GM12892 (cell line): ENCODE data around the gene MEST.

Experiments used
- POLR2A ChIP-seq: IDR thresholded peaks from 2 replicates; pipeline ENCODE4 v1.6.1; 2011; ENCODE audit warnings: low read depth, low read length, control low read depth
- POLR2AphosphoS5 ChIP-seq: IDR thresholded peaks from 2 replicates; pipeline ENCODE4 v1.6.1; 2011; ENCODE audit warnings: low read depth, low read length, control low read depth
- TAF1 ChIP-seq: IDR thresholded peaks from 2 replicates; pipeline ENCODE4 v1.6.1; 2011; ENCODE audit warnings: low read depth, mild to moderate bottlenecking, control low read depth, low read length, borderline replicate concordance

DNA sequence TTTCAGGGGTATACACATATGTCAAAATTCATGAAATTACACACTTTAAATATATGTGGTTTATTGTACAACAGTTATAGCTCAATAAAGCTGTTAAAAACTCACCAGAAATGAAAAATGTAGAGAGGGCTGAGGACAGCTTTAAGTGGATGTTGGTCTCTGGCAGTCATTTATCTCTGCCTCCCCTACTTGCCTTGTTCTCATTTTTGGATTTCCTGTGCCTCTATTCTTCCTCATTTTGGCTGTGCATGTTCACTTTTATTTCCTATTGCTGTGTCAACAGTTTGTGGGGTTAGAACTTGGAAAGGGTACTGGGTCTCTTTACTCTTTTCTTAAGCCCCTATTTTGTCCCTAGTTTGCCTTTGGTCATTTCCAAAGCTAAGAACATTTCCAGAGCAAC lies 18.6 kb upstream of the MEST start:
- TF ChIP-seq POLR2A (no peak), POLR2AphosphoS5 (no peak), TAF1 (no peak)
